Hepatocyte (in vitro differentiated cells): Measurements from ENCODE around the gene RBM19.

ENCODE experiments used
- CTCF ChIP-seq: fragments of 200-600 bp; sonication (generic); IDR thresholded peaks from 2 replicates; pipeline ENCODE4 v1.5.1; 2016; ENCODE audit warnings: antibody characterized with exemption, mild to moderate bottlenecking; ENCODE audit not compliant: poor library complexity
- EZH2 ChIP-seq: fragments of 200-600 bp; sonication (generic); IDR thresholded peaks from 2 replicates; pipeline ENCODE4 v1.6.1; 2016; ENCODE audit warnings: antibody characterized with exemption, mild to moderate bottlenecking, borderline replicate concordance
- EZH2phosphoT487 ChIP-seq: fragments of 200-600 bp; sonication (generic); IDR thresholded peaks from one replicate; pipeline ENCODE4 v1.6.1; 2018; ENCODE audit warnings: antibody characterized with exemption, mild to moderate bottlenecking, low read depth, moderate library complexity; ENCODE audit not compliant: unreplicated experiment, severe bottlenecking

- no peak for TF ChIP-seq CTCF
- no peak for TF ChIP-seq EZH2
- no peak for TF ChIP-seq EZH2phosphoT487
These were observed 22.9 kb upstream of the RBM19 start for GRCh38 chr12:113988976-113989375.
